Activated naive CD4-positive, alpha-beta T cell treated with anti-CD3 and anti-CD28 coated beads, Interleukin-2, amount 10 ng/mL, durations not matched to agents 7 days and 5 days (primary cell): ENCODE measurements around the gene ID1.
"Not testable (repeated sequence)": the region's sequence is repeated elsewhere in the genome, so short reads cannot be mapped to it uniquely, and the experiment has no call there.

ENCODE experiments used
- CTCF ChIA-PET: fragments of 350-600 bp; sonication (Branson Sonifier 250); formaldehyde crosslinking; loops from one replicate; lab custom pipeline; 2021; ENCODE audit warnings: antibody characterized with exemption; lab: Charles Lee
- DNase-seq: peaks from one replicate; pipeline ENCODE4 v3.0.0-alpha.2; 2020
- H3K27ac Mint-ChIP-seq: one replicate; pipeline ENCODE4 v1.8.0; 2021; ENCODE audit warnings: mild to moderate bottlenecking, moderate library complexity, mixed read lengths
- H3K27me3 Mint-ChIP-seq: one replicate; pipeline ENCODE4 v1.8.0; 2021; ENCODE audit warnings: mild to moderate bottlenecking, mixed read lengths
- H3K36me3 Mint-ChIP-seq: one replicate; pipeline ENCODE4 v1.8.0; 2021; ENCODE audit warnings: mixed read lengths
- H3K4me1 Mint-ChIP-seq: one replicate; pipeline ENCODE4 v1.8.0; 2021; ENCODE audit warnings: mixed read lengths
- H3K4me3 Mint-ChIP-seq: one replicate; pipeline ENCODE4 v1.8.0; 2021; ENCODE audit warnings: mild to moderate bottlenecking, moderate library complexity, mixed read lengths
- H3K9me3 Mint-ChIP-seq: one replicate; pipeline ENCODE4 v1.8.0; 2021; ENCODE audit warnings: mixed read lengths

The ID1 gene

GRCh38 chr20:31642837-31643236, 37.7 kb downstream of the ID1 start:
- Mint-ChIP-seq H3K27me3 (peaks cover 64% of the 10 kb centered on the region), H3K36me3 (no peaks in the 10 kb centered on the region), H3K4me1 (peaks cover 12% of the 10 kb centered on the region), H3K9me3 (no peaks in the 10 kb centered on the region), H3K4me3 (no peak overlapping the region), H3K27ac (no peak overlapping the region)
- CTCF ChIA-PET = interaction anchor here (0.8 kb wide), 1 partner anchor 81 kb away, joined by 5 read pairs; no protein-coding TSS in a partner anchor
- DNase-seq = no peak

- Mint-ChIP-seq H3K36me3 (no peaks in the 10 kb centered on the region), H3K27me3 (peaks cover 58% of the 10 kb centered on the region), H3K9me3 (no peaks in the 10 kb centered on the region), H3K4me1 (peaks cover 12% of the 10 kb centered on the region), H3K4me3 (no peak overlapping the region), H3K27ac (no peak overlapping the region)
- no peak for DNase-seq
- CTCF ChIA-PET = interaction anchor here (0.8 to 1.5 kb wide), 2 partner anchors 10 to 80 kb away, joined by 5 read pairs; no protein-coding TSS in a partner anchor
Observed at GRCh38 chr20:31643522-31643921, 38.4 kb downstream of the ID1 start.

GRCh38 chr20:31644701-31645100, 39.6 kb downstream of the ID1 start:
- CTCF ChIA-PET = interaction anchor here (1.5 kb wide), 1 partner anchor 11 kb away, joined by 5 read pairs; no protein-coding TSS in a partner anchor
- H3K36me3 Mint-ChIP-seq = no peaks in the 10 kb centered on the region

GRCh38 chr20:31648104-31648503, 43.0 kb downstream of the ID1 start:
- H3K27me3 Mint-ChIP-seq = peaks cover 43% of the 10 kb centered on the region
- H3K9me3 Mint-ChIP-seq, H3K4me3 Mint-ChIP-seq, H3K36me3 Mint-ChIP-seq, H3K4me1 Mint-ChIP-seq, H3K27ac Mint-ChIP-seq, DNase-seq: not testable (repeated sequence)
- CTCF ChIA-PET = interaction anchor here (0.8 to 1.7 kb wide), 2 partner anchors 13 kb away, joined by 3 to 5 read pairs; no protein-coding TSS in a partner anchor

More at GRCh38 chr20:31644701-31645100, 39.6 kb downstream of the ID1 start:
- Mint-ChIP-seq H3K9me3 (no peaks in the 10 kb centered on the region), H3K4me1 (peaks cover 12% of the 10 kb centered on the region), H3K4me3 (no peak overlapping the region), H3K27ac (no peak overlapping the region), H3K27me3 (peaks cover 47% of the 10 kb centered on the region)
- no peak for DNase-seq

- Mint-ChIP-seq H3K4me3 (no peak overlapping the region), H3K27me3 (peaks cover 35% of the 10 kb centered on the region), H3K9me3 (no peaks in the 10 kb centered on the region), H3K4me1 (no peaks in the 10 kb centered on the region), H3K36me3 (no peaks in the 10 kb centered on the region), H3K27ac (no peak overlapping the region)
- CTCF ChIA-PET = interaction anchor here (2.7 kb wide), 1 partner anchor 70 kb away, joined by 11 read pairs; the partner anchor contains the start of gene BCL2L1
- no peak for DNase-seq
Observed at GRCh38 chr20:31652917-31653396, 47.9 kb downstream of the ID1 start.

- DNase-seq = no peak
- Mint-ChIP-seq H3K27ac (no peak overlapping the region), H3K4me3 (no peak overlapping the region), H3K36me3 (no peaks in the 10 kb centered on the region), H3K27me3 (peaks cover 35% of the 10 kb centered on the region), H3K9me3 (no peaks in the 10 kb centered on the region), H3K4me1 (no peaks in the 10 kb centered on the region)
- CTCF ChIA-PET = interaction anchor here (2.1 to 2.7 kb wide), 2 partner anchors 19 to 70 kb away, joined by 5 to 11 read pairs; partner anchors contain the start of gene BCL2L1
Observed at GRCh38 chr20:31653561-31653960, 48.5 kb downstream of the ID1 start.

GRCh38 chr20:31654534-31654933, 49.4 kb downstream of the ID1 start:
- CTCF ChIA-PET = interaction anchor here (2.1 to 2.7 kb wide), 2 partner anchors 20 to 69 kb away, joined by 5 to 11 read pairs; partner anchors contain the start of gene BCL2L1
- no peak overlapping the region for H3K4me3 Mint-ChIP-seq

More at GRCh38 chr20:31654534-31654933, 49.4 kb downstream of the ID1 start:
- Mint-ChIP-seq H3K9me3 (no peaks in the 10 kb centered on the region), H3K27ac (no peak overlapping the region), H3K36me3 (no peaks in the 10 kb centered on the region), H3K27me3 (peaks cover 35% of the 10 kb centered on the region), H3K4me1 (no peaks in the 10 kb centered on the region)
- DNase-seq = no peak
